Stimulated activated CD4-positive, alpha-beta T cell treated with anti-CD3 and anti-CD28 coated beads, Interleukin-12 subunit alpha, Interleukin-12 subunit beta, amount 100 ng/mL, for 4 hours (primary cell): Measurements from ENCODE around the gene ISG20L2.
A peak's percentile ranks its signal among the peaks of the same experiment; 100 is the strongest.
"Not testable (repeated sequence)": the region's sequence is repeated elsewhere in the genome, so short reads cannot be mapped to it uniquely, and the experiment has no call there.

ENCODE experiments used
- DNase-seq: peaks from one replicate; pipeline ENCODE4 v3.0.0-alpha.2; 2020

ISG20L2 gene, protein sequence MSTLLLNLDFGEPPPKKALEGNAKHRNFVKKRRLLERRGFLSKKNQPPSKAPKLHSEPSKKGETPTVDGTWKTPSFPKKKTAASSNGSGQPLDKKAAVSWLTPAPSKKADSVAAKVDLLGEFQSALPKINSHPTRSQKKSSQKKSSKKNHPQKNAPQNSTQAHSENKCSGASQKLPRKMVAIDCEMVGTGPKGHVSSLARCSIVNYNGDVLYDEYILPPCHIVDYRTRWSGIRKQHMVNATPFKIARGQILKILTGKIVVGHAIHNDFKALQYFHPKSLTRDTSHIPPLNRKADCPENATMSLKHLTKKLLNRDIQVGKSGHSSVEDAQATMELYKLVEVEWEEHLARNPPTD

DNA sequence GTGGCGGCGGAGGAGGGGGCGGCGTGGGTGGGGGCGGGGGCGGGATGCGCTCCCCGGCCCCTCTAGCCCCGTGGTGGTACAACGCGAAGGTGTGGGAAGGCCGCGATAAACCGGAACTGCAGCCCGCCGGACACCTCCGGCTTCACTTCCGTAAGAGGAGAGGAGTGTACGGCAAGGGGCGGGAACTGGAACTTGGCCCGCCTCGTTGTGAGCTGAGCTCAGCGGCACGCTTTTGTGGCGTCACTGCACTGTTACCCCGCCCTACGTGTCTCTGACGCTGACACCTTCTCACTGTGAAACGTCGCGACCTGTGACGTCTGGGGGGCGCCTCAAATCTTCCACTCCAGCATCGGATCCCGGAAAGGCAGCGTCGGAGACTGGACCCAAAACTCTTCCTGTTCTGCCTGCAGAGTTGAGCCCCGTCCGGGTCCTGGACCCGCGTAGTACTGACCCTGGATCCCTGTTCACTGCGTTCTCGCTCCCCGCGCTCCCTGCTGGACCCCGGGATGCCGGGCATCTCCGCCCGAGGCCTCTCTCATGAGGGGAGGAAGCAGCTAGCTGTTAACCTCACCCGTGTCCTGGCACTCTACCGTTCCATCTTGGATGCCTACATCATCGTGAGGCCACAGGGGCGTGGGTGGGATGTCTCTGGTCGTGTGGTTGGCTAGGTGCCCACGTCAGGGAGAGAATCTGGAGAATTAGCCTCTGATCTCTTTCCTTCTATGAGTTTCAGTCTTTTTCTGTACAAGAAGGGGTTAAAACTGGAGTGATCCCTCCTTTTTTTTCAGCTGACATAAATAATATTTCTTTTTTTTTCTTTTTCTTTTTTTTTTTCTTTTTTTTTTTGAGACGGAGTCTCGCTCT, at the start of gene ISG20L2:
Gene ISG20L2, minus strand, starts transcription at position 168 of the 864 bp plus-strand sequence. CDS start 1,114 bp downstream, outside the sequence.
- peak; percentile 91 for DNase-seq

DNA sequence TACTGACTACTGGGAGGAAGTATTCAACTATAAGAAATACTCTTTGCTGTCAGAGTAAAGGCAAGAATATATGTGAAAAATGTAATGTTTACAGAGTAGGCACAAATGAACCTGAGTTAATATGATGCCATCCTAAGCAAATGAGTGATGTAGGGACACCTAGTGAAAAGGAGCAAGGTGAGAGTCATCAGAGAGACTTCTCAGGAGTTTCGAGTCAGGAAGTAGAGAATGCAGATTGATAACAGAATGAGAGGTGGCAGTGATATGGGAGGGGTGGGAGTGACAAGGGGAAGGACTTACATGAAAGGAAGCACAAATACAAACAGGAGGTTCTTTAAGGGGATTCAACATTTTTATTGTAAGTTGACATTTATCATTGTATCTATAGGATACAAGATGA, 49.0 kb upstream of the ISG20L2 start:
- DNase-seq: no peak

DNA sequence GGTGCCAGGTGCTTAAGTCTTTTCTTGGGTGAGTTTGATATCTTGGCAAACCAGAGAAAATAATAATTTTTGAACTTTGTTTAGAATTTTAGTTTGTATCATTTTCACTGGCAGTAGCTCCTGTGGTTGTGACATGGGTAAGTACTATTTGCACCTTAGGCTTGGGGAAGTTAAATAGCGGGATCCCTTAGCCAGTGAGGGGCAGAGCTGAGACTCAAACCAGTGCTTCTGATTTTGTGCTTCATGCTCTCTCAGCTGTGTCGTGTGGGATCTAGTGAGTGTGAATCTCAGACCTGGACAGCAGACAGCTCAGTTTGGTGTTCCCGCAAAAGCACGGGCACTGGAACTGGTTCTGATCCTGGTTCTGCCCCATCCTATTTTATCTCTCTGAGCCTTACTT, 48.4 kb upstream of the ISG20L2 start:
- no peak for DNase-seq

DNA sequence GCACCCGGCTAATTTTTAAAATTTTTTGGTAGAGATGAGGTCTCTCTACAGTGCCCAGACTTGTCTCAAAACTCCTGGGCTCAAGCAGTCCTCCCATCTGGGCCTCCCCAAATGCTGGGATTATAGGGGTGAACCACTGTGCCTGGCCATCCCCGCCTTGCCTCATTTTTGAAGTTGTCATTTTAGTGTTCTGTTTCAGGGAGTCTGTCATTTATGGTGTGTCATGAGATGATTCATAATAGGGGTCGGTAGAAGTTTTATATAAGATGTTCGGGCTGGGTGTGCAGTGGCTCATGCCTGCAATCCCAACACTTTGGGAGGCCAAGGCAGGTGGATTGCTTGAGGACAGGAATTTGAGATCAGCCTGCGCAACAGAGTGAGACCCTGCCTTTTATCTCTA, 47.2 kb upstream of the ISG20L2 start:
- DNase-seq: no peak

DNA sequence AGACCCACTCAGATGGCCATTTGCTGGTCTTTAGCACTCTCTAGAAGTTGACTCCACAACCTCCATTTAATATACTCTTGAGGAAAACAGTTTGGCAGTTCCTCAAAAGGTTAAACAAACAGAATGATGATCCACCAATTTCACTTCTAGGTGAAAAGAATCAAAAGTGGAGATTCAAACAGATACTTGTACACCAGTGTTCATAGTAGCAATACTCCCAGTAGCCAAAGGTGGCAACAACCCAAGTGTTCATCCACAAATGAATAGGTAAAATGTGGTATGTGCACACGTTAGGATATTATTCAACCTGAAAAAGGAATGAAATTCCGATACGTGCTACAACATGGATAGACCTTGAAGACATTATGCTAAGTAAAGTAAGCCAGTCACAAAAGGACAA, 45.0 kb upstream of the ISG20L2 start:
- DNase-seq: no peak

DNA sequence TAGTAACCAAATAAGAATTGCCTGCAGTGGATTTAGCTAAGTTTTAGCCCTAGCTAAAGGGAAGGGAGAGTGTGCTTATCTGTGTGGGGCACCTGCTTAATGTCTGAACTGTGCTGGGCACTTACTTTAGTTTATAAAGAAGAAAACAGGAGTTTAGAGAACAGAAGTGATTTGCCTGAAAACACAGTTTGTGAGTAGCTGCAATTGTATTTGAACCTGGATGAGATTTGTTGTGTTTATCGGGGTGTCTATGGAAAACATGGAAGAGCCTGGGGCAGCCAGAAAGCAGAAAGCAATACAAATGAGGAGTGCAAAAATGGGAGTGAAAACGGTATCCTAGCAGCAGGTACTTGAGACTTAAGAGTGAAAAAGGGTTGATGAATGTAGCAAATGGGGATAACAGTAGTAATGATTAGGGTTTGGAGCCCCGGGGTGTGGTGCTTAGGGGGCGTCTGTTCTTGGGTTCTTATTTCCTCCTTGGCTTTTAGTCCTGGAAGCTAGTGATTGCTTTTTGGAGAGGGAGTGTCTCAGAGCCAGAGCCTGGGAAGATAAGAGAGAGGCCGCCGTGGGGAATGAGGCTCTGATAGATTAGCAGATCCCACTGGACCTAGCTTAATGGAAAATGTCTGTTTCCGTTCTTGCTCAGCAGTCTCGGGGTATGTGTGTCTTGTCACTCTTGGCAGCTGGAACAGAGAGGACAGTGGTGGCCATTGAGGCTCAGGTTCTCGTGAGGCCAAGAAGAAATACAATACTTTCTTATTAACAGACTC, 44.3 kb upstream of the ISG20L2 start:
- no peak for DNase-seq

DNA sequence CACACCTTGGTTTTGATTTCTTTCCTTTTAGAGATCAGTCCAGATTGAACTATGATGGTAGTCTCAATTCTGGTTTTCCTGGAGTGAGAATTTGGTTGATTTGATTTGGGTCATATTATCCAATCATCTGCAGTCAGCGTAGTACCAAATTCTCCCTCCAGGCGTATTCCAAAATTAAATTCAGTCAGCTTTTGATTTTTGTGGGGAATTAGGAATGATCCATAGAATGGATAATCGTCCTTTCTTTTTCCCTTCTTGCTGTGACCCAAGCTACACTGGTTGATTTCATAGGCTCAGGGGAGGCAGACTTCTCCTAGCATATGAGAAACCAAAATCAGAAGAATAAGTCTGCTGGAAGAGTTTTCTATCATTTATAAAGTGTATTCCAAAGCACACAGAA, 43.7 kb upstream of the ISG20L2 start:
- DNase-seq: no peak

DNA sequence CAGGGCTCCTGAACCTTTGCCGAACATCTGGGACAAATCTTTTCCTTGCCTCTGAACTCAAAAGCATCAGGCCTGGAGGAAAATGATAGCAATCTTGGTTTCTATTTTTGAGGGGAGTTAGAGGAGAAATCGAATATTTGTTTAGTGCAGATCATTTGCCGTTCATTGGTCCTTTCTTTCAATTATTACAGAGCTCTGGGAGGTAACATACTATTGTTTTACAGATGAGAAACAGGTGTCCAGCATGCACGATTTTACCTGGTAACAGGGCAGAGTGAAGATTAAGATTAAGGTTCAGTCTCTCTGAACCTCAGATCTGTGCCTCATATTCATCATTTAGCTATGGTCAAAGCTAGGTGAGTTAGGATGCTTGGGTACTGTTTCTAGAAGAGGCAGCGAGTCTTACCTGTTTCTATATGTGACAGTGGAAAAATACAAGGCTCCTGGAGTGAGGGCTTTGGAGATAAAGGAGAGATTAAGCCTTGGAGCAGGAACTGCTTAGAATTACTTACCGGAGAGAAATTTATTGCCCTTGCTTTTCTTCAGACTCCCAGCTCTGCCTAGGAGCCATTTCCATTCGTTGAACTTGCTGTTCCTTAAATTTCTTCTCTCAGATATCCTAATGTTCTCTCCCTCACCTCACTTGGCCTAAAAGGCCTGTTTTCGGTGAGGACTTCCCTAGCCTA, 40.2 kb upstream of the ISG20L2 start:
- no peak for DNase-seq

DNA sequence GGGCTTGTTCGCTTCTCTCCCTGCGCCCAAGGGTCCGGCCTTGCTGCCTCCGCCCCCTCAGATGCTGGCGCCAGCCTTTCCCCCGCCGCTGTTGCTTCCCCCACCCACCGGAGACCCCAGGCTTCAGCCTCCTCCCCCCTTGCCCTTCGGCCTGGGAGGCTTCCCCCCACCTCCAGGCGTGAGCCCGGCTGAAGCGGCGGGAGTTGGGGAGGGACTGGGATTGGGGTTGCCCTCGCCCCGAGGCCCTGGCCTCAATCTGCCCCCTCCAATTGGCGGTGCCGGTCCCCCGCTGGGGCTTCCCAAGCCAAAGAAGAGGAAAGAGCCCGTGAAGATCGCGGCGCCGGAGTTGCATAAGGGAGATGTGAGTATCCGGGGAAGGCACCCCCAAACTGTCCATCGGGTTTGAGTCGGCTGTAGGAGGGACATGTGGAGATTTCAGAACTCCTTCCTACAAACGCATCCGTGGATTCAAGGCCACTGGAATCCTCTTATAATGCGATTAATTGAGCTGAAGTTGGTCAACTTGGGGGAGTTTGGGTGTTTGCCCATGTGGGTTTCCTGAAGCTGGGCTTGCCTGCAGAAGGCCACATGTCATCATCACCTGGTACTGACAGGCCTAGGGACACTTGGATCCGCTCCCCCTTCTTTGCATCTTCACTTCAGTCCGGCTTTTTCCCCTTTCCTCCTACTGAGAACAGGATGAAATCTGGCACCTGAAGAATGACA, 39.5 kb upstream of the ISG20L2 start:
- DNase-seq: peak; percentile 40

DNA sequence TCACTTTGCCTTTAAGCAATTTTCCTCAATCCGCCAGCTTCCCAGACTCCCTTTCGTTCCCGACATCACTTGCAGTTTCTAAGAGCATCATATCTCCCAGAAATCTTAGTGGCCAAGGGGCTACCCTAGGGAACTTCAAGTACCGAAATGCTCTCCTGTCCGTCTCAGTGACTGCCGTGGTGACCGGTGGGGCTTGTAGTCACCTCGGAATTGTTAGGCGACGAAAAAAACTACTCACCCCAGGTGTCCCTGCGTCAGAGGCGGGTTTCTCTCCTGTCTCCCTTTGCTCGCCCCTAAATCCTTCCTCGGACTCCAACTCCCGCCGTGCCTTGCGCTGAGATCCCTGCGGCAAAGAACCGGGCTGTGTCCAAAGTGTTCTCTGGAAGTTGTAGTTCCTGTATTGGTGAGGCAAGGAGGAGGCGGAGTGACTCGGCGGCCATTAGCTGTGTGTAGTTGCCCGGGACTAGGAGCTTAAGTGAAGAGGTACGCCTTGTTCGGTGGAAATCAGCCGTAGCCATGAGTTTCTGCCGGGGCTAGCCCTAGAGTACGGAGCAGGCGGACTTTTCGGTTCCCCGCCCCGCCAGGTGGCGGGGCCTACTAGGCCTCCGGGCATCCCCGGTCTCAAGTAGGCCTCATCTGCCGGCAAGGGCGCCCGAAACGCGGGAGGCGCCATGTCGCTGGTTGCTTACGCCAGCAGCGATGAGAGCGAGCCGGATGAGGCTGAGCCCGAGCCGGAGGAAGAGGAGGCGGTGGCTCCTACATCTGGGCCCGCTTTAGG, 38.7 kb upstream of the ISG20L2 start, which contains the start of gene PRCC:
Gene PRCC, plus strand, starts transcription at position 435 of the 778 bp plus-strand sequence. Its CDS starts 237 bp downstream, at position 672.
- DNase-seq: peak; percentile 89

DNA sequence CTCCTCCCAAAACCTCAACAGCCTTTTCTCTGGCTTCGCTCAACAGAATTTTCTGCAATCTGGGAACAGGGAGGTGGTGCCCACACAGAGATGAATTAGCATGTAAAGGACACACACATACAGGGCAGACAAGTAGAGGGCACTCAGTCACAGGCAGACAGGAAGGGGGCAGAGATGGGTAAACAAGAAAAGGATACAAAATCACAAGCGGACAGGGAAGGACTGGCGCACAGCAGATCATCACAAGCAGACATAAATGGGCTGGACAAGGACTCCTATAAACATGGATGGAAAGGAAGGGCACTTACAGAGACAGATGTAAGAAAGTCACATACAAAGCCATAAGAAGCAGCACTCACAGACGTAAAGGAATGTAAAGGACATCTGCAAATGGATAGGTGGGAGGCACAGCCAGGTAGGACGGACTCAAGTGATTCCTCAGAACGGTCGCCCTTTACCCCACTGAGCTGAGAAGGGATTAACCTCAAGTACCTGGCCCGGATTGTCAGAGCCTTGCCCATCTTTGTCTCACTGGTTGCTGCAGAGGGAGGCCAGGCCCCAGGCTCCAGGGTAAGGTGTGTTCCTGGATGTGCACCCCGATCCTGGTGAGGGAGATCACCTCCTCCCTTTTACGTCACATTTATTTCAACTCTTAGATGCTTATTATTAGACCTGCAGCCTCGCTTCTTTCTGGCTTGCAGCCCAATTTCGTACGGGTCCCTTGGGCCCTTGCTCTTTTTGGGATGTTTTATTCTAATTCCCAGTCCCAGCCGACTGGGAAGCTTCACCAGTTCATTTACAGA, 37.9 kb upstream of the ISG20L2 start:
- DNase-seq: no peak

DNA sequence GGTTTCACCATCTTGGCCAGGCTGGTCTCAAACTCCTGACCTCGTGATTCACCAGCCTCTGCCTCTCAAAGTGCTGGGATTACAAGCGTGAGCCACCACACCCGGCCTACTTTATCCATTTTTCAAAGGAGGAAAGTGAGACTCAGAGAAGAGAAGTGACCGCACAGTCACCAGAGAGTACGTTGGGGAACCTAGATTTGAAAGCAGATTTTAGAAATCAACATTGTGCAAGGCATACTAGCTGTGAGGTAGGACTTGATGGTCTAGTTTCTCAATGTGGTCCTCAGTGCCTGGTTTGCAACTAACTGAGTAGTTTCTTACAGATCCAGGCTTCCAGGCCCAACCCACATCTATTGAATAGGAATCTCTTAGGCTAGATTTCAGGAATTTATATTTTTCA, 37.1 kb upstream of the ISG20L2 start:
- DNase-seq: no peak

DNA sequence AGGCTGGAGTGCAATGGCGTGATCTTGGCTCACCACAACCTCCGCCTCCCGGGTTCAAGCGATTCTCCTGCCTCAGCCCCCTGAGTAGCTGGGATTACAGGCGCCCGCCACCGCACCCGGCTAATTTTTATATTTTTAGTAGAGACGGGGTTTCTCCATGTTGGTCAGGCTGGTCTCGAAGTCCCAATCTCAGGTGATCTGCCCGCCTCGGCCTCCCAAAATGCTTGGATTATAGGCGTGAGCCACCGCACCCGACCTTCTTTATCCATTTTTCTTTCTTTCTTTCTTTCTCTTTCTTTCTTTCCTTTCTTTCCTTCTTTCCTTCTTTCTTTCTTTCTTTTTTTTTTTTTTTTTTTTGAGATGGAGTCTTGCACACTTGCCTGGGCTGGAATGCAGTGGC, 36.6 kb upstream of the ISG20L2 start:
- not testable (repeated sequence) for DNase-seq

DNA sequence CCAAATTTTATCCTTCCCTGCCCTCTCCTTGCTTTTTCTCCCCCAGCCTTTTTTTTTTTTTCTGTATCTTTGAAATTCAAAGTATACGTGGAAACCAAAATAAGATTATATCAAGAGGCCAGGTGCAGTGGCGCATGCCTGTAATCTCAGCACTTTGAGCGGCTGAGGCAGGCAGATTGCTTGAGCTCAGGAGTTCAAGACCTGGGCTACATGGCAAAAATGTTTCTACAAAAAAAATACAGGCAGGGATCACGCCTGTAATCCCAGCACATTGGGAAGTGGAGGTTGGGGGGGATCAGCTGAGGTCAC, 32.2 kb upstream of the ISG20L2 start:
- DNase-seq: no peak

DNA sequence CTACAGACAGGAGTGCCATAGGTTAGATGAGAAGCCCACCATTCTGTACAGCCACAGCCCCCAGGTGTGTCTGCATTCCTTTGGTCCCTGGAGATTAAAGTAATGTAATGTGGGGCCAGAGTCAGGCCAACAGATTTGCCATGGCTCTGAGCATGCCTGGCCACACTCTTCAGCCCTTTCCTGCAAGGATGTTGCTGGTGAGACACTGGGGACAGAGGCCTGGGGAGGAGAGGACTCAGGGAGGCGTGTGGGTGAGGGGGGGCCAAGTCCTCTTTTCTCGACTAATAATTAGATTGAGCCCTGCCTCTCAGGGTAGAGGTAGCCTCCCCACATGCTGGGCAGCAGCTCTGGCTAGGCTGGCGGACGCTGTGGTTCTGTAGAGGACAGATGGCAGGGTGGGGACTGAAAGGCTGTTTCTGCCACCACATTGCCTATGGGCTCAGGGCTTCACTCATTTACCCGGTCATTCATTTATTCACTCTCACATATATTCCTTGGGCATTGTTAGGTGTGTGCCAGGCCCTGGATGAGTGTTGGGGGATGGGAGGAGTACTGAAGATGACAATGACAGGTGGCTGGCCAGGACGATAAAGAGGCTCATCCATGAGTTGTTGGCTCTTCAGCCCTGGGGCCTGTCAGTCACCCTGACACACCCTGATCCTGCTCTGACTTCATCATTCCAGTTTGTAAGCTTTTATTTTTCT, 31.7 kb upstream of the ISG20L2 start:
- no peak for DNase-seq

DNA sequence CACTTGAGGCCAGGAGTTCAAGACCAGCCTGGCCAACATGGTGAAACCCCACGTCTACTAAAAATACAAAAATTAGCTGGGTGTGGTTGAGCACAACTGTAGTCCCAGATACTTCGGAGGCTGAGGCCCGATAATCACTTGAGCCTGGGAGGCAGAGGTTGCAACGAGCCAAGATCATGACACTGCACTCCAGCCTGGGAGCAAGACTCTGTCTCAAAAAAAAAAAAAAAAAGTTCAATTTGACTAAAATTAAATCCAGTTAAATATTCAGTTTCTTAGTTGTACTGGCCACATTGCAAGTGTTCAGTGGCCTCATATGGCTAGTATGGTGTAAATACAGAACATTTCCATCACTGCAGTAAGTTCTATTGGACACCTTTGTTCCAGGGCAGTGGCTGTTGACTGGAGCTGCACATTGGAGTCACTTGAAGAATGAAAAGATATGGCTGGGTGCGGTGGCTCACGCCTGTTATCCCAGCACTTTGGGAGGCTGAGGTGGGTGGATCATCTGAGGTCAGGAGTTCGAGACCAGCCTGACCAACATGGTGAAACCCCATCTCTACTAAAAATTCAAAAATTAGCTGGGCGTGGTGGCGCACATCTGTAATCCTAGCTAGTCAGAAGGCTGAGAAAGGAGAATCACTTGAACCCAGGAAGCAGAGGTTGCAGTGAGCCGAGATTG, 29.1 kb upstream of the ISG20L2 start:
- not testable (repeated sequence) for DNase-seq

DNA sequence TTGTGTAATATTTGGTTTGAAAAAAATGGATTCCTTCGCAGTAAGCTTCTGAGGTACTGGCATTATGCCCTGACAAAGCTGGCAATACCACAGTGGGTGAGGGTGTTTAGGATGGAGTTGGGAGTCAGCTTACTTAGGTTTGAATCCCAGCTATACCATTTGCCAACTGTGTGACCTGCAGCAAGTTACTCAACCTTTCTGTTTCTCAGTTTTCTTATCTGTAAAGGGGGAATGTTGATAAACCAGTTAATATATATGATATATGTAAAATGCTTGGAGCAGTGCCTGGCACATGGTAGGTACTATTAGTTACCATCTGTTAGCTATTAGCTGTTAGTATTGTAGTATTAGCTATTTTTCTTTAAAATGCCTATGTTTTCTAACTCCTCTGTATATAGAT, 27.8 kb upstream of the ISG20L2 start:
- DNase-seq: no peak

DNA sequence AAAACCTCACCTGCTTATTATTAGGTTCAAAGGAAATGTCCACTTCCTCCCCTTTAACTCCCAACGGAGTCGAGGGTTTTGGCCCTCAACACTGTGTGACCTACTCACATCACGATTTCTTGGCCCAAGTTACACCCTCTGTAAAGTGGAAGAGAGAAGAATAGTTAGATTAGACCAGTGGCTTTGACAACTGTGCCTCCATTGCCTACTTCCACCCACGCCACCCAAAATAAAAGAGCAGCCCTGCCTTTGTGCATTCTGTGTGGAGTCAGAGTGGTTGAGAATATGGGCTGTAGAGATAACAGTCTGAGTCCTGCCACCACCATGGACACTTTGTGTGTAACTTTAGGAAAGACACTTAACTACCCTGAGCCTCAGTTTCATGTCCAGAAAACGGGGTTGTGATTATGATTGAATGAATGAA, 27.0 kb upstream of the ISG20L2 start:
- no peak for DNase-seq

DNA sequence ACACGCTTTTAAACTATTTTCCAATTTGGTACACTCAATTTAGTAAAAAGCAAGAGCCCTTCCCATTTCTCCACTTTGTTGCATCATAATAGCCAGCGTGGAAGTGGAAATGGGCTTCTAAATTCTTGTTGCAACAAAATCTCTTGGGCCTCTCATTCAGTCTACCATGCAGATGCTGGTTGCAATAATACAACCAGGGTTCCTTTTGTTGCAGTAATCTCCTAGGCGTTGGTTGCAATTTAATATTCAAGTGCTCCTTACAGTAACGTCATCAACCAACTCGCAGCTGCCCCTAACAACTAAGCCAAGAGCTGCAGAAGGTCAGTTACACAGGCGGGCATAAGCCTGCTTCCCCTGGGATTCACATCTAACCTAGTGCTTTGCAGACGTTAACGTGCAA, 25.7 kb upstream of the ISG20L2 start:
- DNase-seq: no peak
